Stimulated activated CD4-positive, alpha-beta T cell treated with anti-CD3 and anti-CD28 coated beads, Interleukin-1b, Interleukin-23, amount 100 ng/mL, for 1 hour (primary cell): Measurements from ENCODE around the gene UBE2E2.

Source experiments
- DNase-seq, 2 donors: peaks; one replicate each; pipeline ENCODE4 v3.0.0-alpha.2; 2020; ENCODE audit warnings: low read depth in 2 of 2

UBE2E2 gene

DNA sequence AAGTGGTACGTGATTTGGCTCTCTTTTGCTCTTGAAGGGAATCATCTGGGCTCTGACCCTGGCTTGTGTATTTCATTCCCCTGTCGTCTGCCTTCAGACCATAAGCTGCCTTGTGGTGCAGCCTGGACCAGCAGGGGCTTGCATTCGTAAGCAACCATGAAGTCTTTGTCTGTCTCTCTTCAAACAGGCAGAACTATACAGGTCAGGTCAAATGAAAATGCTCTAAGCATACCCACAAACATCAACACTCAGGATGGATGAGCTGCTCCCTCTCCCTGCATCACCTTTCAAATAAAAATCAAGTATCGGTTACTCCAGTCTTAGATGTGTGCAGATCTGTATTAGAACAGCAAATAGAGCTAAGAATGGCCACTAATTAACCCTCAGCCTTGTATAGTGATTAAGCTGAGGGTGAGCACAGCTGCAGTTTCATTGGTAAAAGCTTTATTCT lies 334.0 kb downstream of the UBE2E2 start:
- DNase-seq = no peak

DNA sequence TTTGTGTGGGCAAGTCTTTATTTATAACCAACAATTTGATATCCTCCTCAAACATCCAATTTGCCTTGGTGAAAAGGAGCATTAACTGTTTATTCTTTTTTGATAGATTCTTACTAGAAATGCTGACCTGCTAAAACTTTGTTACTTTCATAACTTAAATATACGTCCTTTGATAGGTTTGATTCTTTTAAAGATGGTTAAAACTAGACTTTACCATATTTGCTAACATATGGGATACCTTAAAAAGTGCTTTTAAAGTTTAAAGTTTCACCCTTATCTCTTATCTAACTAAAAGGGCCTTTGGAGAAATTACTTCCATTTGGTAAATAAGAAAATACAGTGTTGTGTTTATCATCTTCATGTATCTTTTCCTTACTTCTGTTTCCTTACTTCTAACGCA lies 336.1 kb downstream of the UBE2E2 start:
- no peak for DNase-seq

DNA sequence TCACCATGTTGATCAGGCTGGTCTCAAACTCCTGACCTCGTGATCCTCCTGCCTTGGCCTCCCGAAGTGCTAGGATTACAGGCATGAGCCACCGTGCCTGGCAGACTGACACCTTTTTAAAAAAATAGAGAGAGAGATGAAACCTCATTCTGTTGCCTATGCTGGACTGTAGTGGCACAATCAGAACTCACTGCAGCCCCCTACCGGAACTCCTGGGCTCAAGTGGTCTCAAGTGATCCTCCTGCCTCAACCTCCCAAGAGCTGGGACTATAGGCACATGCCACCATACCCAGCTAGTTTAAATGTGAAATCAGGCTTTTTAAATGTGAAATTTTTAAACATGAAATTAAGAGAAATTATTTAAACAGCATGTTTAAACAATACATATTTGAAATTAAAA lies 337.5 kb downstream of the UBE2E2 start:
- no peak for DNase-seq

DNA sequence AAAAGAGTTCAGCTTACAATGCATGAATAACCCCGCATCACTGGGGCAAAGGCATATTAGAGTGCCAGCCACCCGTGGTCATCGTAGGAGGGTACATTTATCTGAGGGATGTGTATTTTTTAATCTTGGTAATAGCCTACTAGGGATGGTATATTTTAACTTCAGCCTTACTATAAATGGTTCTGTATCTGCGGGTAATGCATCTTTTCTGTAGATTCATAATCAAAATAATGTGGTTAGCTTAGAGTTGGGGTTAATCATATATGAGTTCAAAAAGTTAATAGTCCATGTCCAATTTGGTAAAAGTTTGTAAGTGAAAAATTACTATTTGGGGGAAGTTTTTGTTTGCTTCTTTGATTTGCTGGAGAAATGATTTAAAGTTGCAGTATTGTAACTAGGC lies 339.0 kb downstream of the UBE2E2 start:
- DNase-seq = no peak

DNA sequence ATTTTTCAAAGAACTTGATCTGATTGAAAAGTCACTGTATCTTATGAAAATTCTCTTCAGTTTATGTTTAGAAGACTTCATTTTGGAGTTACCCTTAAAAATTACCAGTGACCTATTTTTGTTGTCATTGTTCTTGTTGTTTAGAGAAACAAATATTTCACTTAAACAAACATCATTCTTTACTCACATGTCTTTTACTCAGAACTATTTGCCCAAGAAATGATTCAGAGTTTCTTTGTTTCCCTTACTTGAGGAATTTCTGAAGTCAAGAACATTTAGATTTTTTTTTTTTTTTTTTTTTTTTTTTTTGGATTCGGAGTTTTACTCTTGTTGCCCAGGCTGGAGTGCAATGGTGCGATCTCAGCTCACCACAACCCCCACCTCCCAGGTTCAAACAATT lies 343.1 kb downstream of the UBE2E2 start:
- DNase-seq = no peak

DNA sequence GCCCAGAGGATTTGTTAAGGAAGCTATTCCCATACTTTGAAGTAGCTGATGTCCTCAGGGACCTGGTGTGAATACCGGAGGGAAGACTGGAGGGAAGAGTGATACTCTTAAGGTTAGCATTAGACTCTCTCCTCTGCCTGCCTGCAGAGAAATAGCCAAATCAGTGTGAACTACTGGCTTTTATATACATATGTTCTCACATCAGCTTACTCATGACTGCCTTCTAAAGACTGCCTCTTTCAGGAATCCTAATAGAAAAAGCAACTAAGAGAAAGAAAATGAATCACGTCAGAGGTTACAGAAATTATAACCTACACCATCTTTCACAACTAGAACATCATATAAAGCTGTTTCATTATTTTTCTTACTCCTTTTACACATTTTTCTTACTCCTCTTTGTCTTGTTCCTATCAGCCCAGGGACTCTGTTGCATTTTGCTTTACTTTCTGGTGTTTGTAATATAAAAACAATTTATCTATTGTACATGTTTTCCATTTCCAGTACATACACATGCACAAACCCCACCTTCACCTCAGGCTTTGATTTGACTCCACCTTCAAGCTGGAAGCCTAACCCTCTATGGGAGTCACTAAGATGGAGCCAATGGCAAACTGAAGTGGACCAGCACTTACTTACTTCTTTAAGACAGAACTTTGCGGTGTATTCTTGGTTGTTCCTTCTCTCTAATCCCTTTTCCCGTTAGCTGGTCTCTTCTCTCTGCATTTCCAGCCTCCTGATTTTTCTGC lies 345.0 kb downstream of the UBE2E2 start:
- no peak for DNase-seq

DNA sequence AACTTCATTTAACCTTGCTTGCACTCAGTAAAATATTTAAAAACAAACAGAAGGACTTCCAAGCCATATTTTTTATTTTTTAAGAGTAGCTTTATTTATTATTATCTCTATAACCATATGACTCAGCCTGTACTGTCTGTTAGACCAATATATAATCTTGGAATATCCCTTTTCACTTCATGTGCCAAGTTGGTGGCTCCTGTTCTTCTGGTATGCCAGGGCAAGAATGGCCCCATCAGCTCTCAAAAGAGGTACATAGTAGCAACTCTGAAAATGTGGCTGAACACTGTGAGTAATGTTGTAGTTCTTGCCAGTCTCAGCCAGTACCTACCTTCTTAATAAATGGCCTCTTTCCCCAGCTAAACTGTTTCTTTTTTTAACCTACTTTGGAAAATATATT lies 345.6 kb downstream of the UBE2E2 start:
- DNase-seq = no peak

DNA sequence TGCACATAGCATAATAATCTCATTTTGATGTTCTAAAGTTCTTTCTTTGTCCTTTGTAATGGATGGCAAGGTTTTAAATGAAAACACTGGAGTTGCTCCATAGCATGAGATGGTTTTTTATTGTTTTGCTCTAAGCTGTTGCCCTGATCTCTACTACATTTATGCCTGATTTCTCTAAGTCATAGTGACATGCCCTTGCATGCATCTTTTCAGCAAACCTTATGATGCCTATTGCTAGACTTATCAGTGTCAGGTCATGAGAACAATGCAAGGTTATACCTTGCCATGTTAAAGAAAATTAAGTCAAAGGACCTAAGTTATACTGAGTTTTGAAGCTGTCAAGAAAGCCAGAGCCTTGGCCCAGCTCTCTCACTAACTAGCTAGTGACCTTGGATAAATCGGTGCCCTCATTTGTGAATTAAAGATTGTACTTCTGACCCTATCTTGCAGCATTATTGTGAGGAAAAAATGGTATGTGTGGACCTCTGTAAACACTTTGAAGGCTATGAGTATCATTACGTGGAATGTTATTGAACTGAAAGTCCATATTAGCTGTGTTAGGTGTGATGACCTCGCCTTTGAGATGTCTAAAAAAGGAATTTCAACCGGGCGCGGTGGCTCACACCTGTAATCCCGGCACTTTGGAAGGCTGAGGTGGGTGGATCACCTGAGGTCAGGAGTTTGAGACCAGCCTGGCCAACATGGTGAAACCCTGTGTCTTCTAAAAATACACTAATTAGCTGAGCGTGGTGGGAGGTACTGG lies 346.2 kb downstream of the UBE2E2 start:
- DNase-seq = no peak

DNA sequence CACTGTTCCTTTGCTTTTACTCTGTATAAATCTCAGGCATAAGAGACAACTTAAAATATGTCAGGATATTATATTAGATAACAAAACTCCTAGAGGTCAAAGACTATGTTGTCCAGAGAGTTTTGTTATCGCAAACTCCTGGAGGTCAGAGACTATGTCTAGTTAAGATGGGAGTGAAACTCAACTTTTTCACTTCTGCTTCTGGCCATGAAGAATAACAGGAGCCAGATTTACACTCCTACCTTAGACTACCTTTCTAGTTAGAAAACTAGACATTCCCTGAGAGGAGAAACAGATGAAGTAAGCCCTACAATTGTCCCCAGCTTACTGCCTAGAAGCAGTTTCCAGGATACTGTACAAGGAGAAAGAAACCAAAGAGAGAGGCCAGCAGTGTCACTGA lies 347.3 kb downstream of the UBE2E2 start:
- no peak for DNase-seq

DNA sequence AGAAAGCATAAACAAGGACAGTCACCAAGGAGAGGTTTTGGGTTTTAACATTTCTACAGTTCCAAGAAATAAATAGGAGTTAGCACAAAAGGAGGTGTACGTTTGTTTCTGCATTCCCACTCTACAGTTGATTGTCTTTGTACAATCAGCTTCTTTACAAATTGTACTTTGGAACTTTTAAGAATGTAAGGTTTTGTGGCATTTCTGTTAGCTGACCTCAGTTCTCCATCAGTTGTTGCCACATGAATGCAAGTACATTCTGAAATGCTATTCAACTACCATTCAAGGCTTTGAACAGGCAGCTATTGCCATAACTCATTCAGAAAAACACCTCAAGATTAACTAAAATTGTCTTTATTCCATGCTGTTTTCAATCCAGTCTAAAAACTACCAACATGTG lies 349.4 kb downstream of the UBE2E2 start:
- no peak for DNase-seq

DNA sequence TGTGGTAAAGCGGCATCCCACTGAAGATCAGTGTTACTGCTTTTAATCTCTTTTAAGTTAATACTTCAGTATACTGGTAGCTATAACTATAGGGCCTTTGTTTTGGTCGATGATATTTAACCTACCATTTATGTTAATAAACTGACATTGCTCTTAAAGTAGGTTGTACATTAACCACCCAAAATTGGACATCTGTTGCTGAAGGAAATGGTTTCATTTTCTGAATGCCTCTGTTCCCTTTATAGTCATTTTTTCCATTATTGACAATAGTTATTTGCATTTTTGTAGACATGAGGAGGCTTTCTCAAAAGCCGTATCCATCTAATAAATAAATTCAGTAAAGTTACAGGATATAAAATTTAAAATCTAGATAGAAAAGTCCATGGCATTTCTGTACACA lies 350.2 kb downstream of the UBE2E2 start:
- no peak for DNase-seq

DNA sequence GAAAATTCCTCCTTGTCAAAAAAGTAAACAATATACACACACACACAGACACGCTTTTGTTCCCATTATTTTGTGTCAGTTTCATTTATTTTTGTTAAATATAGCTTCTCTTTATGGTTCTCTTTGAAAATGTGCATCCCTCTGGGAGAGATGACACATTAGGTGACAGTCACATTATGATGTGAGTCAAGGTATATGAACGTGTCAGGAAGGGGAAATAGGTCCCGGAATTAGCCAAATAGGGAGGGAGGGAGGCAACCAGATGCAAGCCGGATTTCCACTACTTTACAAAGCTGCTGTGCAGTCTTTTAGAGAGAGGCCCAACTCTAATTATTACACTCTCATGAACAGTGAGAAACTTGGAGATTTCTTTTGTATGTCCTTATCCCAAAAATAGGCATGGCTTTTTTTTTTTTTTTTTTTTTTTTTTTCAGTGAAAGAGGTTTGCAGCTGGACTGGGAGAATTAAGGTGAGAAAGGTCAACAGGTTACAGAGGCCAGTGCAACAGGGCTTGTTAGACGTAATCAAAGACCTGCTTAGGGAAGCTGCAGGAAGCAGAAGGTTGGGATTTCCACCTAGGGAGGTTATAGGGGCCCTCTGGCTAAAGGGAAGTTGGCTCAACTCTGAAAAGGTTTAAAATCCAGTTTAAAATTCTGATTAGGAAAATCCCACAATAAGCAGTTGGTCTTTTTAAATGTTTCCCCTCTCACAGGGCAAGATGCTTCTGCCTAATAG lies 362.1 kb downstream of the UBE2E2 start:
- no peak for DNase-seq

DNA sequence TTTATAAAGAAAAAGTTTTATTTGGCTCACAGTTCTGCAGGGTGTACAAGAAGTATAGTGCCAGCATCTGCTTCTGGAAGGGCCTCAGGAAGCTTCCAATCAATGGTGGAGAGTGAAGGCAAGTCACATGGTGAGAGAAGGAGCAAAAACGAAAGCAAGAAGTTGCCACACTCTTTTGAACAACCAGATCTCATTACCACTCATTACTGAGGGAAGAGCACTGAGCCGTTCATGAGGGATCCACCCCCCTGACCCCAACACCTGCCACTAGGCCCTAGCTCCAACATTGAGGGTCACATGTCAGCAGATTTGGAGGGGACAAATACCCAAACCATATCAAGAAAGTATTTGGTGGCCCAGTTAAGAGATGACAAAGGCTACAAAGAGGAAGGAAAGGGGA lies 363.4 kb downstream of the UBE2E2 start:
- no peak for DNase-seq

DNA sequence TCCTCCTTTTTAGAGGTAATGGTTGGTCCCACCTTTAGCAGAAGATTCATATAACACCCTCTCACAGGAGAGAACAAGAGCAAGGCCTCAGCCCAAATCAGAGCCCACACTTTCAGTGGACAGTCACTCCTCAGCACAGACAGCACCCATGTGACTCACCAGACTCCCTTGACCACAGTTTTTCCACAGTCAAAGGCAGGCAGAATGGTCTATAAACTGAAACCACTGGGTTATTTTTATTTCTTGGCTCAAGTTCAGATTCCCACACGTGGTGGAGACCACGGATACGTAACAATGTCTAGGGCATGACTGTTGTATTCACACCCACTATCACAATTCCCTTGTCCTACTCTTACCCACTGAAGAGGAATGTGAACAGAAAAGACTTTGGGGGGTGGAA lies 364.8 kb downstream of the UBE2E2 start:
- DNase-seq = no peak

DNA sequence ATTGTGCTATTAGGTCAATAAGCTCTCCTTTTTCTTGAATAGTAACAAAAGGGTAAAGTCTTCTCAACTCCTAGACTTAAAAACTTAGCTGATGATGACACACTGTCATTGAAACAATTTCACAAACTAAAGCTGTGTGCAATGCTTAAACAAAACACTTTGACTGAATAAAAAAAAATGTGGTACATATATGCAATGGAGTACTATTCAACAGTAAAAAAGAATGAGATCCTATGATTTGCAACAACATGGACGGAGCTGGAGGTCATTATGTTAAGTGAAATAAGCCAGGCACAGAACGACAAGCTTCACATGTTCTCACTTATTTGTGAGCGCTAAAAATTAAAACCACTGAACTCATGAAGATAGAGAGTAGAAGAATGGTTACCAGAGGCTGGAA lies 370.7 kb downstream of the UBE2E2 start:
- no peak for DNase-seq

DNA sequence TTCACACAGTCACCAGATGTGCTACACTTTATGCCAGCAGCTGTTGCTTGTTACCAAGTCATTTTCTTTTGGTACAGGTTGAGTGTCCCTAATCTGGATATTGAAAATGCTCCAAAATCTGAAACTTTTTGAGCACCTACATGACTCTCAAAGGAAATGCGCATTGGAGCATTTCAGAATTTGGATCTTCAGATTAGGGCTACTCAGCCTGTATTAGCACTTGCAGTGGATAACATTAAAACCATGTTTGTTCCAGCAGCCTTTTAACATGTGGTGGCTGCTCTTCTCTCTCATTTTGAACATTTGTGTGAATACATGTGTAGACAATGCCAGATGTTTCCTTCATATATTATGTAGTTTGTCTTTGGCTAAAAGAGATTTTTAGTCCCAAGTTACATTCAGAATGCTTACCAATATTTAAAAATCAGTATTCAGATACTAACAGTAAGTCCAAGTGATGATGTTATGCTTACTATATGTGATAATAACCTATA lies 371.7 kb downstream of the UBE2E2 start:
- no peak for DNase-seq

DNA sequence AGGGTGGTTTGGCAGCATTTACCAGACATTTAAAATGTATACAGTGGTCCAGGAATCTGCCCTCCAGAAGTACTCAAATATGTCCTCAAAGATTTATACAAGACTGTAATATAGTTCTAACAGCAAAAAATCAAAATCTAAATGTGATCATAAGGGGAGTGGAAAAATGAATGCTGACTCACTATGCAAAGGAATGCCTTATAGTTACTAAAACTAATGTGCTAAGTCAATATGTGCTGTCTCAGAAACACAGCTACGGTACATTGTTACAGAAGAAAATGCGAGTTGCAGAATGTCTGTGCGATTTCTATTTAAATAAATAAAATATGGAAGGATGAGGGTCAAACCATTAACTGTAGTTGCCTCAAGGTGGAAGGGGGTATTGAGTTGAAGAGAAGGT lies 372.6 kb downstream of the UBE2E2 start:
- DNase-seq = no peak

DNA sequence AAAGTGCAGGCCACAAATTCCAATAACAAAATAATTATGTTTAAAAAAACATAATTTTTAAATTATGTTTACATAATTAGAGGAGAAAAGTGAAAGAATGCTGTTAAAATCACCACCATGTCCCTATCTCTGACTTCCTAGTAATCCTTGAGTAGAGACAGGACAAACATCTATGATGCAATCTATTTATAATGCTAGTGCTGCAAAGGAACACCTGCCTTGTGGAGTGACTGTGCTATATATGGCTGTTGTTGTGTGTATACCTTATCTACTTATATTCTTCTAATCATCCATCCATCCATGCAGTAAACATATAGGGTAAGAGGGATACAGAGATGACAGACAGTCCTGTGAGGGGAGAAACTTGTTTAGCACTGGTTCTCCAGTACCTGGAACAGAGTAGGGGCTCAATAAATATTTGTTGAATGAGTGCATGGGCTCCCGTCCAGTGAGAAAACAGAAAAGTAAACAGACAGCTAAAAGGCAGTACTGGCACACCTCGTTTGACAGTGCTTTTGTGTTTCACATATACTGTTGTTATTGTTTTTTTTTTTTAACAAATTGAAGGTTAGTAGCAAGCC lies 373.3 kb downstream of the UBE2E2 start:
- no peak for DNase-seq

DNA sequence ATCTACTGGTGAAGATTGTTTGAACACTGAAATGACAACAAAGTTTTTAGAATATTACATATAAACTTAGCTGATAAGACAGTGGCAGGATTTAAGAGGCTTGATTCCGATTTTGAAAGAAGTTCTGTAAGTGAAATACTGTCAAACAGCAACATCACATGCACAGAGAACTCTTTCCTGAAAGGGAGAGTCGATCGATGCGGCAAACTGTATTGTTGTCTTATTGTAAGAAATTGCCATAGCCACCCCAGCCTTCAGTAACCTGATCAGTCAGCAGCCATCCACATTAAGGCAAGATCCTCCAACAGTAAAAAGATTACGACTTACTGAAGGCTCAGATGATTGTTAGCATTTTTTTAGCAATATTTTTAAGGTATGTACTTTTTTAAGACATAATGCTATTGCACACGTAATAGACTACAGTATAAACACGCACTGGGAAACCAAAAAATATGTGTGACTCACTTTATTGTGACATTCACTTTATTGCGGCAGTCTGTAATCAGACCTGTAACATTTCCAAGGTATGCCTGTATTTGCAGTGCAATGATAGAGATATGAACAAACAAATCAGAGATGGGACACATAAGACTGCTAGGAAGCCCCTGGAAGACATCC lies 377.1 kb downstream of the UBE2E2 start:
- no peak for DNase-seq

DNA sequence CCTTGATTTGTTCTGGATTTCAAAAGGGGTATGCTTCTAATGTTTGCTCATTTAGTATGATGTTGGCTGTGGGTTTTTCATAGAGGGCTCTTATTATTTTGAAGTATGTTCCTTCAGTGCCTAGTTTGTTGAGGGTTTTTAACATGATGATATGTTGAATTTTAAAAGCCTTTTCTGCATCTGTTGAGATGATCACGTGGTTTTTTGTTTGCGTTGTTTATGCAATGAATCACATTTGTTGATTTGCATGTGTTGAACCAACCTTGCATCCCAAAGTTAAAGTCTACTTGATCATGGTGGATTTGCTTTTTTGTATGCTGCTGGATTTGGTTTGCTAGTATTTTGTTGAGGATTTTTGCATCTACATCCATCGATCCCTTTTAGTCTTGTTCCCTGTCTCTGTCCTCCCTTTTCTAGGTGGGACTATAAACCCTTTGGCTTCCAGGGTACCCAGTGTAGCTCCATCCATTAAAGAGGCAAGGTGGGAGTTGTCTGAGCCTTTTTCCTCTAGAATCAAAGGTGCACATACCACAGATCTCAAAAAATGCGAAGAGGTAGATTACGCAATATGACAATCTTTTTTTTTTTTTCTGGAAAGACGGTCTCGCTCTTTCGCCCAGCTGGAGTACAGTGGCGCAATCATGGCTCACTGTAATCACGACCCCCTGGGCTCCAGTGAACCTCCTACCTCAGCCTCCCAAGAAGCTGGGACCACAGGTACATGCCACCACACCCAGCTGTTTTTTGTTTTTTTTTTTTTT lies 381.0 kb downstream of the UBE2E2 start:
- no peak for DNase-seq

DNA sequence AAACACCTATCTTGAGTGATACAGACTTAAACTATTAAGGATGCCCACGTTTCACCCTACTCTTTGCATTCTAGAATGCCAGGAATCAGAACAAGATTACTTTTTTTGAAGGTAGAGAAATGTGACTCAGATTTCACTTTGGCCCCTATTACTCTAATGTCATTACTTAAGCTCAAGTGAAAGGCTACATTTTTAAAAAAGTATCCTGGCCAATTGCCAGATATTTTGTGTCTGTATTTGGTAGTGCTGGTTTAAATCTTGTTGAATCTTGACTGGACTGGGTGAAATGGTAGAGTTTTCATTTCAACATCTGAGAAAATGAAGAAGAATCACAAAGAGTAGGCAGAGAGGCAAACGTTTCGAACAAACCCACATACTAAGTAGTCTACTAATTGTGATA lies 384.4 kb downstream of the UBE2E2 start:
- no peak for DNase-seq
